GM21360 (cell line): ENCODE results near the gene NFKBIA.
"Not testable (repeated sequence)": the region's sequence is repeated elsewhere in the genome, so short reads cannot be mapped to it uniquely, and the experiment has no call there.

Experiments used
- ATAC-seq: cut with Tn5 transposase; IDR thresholded peaks from one replicate; pipeline ENCODE4 v1.9.1; 2021; ENCODE audit warnings: mild to moderate bottlenecking, moderate library complexity; ENCODE audit not compliant: unreplicated experiment

The NFKBIA gene

GRCh38 chr14:35369701-35370191 lies 34.8 kb downstream of the NFKBIA start:
- no peak for ATAC-seq

GRCh38 chr14:35368583-35369392 lies 35.8 kb downstream of the NFKBIA start:
- ATAC-seq, result no peak

- no peak for ATAC-seq
These were observed 36.4 kb downstream of the NFKBIA start for GRCh38 chr14:35368139-35368460.

GRCh38 chr14:35367056-35367372 lies 37.5 kb downstream of the NFKBIA start:
- ATAC-seq, result no peak

GRCh38 chr14:35366521-35366976 lies 38.0 kb downstream of the NFKBIA start:
- no peak for ATAC-seq

- no peak for ATAC-seq
These were observed 38.5 kb downstream of the NFKBIA start for GRCh38 chr14:35366056-35366451.

GRCh38 chr14:35365130-35366055 lies 39.2 kb downstream of the NFKBIA start:
- peak; percentile 51 for ATAC-seq

- no peak for ATAC-seq
These were observed 41.6 kb downstream of the NFKBIA start for GRCh38 chr14:35362911-35363374.

- ATAC-seq, result no peak
These were observed 42.1 kb downstream of the NFKBIA start for GRCh38 chr14:35362450-35362849.

- ATAC-seq, result no peak
These were observed 43.4 kb downstream of the NFKBIA start for GRCh38 chr14:35361141-35361480.

GRCh38 chr14:35359655-35360054 lies 44.9 kb downstream of the NFKBIA start:
- not testable (repeated sequence) for ATAC-seq

GRCh38 chr14:35355981-35356841 lies 48.3 kb downstream of the NFKBIA start:
- ATAC-seq, result no peak

- ATAC-seq, result not testable (repeated sequence)
These were observed 49.3 kb downstream of the NFKBIA start for GRCh38 chr14:35355235-35355634.

- no peak for ATAC-seq
These were observed 51.0 kb downstream of the NFKBIA start for GRCh38 chr14:35353409-35354172.

- no peak for ATAC-seq
These were observed 52.0 kb downstream of the NFKBIA start for GRCh38 chr14:35352274-35353233.

- ATAC-seq, result no peak
These were observed 52.7 kb downstream of the NFKBIA start for GRCh38 chr14:35351897-35352273.
